Measurements from ENCODE around the gene NUP188. TPM values are rescaled to one million over a fixed set of nuclear protein-coding genes. Genes with fewer than 3 reads are reported as not detected.

The NUP188 gene
- total RNA-seq, 1 donor from 2014 or later, result 37.6 TPM

- TF ChIP-seq, protein P1, sequence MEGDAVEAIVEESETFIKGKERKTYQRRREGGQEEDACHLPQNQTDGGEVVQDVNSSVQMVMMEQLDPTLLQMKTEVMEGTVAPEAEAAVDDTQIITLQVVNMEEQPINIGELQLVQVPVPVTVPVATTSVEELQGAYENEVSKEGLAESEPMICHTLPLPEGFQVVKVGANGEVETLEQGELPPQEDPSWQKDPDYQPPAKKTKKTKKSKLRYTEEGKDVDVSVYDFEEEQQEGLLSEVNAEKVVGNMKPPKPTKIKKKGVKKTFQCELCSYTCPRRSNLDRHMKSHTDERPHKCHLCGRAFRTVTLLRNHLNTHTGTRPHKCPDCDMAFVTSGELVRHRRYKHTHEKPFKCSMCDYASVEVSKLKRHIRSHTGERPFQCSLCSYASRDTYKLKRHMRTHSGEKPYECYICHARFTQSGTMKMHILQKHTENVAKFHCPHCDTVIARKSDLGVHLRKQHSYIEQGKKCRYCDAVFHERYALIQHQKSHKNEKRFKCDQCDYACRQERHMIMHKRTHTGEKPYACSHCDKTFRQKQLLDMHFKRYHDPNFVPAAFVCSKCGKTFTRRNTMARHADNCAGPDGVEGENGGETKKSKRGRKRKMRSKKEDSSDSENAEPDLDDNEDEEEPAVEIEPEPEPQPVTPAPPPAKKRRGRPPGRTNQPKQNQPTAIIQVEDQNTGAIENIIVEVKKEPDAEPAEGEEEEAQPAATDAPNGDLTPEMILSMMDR (conservative IDR thresholded peaks at IDR 0.05; ENCODE audit: low read depth, low read length), result no peak
Observed at GRCh38 chr9:129007766-129008468, 60.4 kb downstream of the NUP188 start.

DNA sequence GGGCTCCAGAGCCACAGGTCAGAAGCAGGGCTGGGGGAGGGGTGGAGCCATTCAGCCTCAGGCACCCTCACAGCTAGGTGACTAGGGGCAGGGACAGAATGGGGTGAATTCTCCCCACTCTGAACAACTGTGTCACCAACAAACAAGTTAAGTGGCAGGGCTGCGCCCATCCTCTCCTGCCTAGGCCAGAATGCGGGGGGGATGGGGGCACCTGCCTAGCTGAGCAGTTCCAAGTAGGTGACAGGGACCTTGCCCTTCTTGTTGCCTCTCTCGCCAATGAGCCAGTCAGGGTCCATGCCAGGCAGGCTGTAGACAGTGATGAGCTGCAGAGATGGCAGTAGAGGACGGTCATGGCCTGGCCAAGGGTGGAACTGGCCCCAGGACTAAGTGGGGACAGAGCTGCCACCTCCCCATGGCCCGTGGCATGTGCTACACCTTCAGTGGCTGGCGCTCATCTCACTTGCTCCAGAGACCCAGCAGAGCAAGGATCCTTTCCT, 61.0 kb downstream of the NUP188 start:
- no peak overlapping the region for H3K4me3 ChIP-seq (ENCODE audit: low read depth, low read length)
- no peak for DNase-seq (ENCODE audit: low read depth)
- TF ChIP-seq, protein P1 (conservative IDR thresholded peaks at IDR 0.05; ENCODE audit: low read depth, low read length), result no peak

More at GRCh38 chr9:129007766-129008468, 60.4 kb downstream of the NUP188 start:
- no peak overlapping the region for H3K4me3 ChIP-seq (ENCODE audit: low read depth, low read length)
- no peak for DNase-seq (ENCODE audit: low read depth)

GRCh38 chr9:129008986-129009583, 61.6 kb downstream of the NUP188 start:
- DNase-seq (ENCODE audit: low read depth), result no peak
- TF ChIP-seq, protein P1 (conservative IDR thresholded peaks at IDR 0.05; ENCODE audit: low read depth, low read length), result no peak
- no peak overlapping the region for H3K4me3 ChIP-seq (ENCODE audit: low read depth, low read length)

DNA sequence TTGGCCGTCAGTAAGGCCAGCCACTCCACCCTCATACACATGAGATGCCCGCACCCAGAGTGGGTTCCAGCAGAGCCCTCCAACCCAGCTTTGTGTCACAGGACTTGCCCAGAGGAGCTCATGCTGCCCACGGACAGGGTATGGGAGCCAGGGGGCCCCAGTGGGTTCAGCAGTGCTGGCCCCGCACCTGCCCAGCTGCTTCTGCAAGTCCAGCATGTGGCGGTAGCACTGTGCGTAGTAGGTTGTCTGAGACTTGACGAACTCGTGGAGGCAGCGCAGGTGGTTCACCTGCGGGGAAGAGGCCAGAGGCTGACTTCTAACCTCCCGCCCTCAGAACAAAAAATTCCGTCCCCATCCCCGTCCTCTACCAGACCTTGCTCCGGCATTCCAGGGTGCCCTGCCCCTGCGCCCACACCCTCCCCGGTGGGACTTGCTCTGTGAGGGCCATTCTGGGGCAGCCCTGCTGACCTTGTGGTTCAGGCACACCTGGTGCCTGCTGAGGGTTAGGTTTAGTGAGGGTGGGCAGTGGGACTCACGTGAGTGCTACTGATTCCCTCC, 62.2 kb downstream of the NUP188 start:
- TF ChIP-seq, protein P1 (conservative IDR thresholded peaks at IDR 0.05; ENCODE audit: low read depth, low read length), result no peak
- no peak for DNase-seq (ENCODE audit: low read depth)
- no peak overlapping the region for H3K4me3 ChIP-seq (ENCODE audit: low read depth, low read length)

DNA sequence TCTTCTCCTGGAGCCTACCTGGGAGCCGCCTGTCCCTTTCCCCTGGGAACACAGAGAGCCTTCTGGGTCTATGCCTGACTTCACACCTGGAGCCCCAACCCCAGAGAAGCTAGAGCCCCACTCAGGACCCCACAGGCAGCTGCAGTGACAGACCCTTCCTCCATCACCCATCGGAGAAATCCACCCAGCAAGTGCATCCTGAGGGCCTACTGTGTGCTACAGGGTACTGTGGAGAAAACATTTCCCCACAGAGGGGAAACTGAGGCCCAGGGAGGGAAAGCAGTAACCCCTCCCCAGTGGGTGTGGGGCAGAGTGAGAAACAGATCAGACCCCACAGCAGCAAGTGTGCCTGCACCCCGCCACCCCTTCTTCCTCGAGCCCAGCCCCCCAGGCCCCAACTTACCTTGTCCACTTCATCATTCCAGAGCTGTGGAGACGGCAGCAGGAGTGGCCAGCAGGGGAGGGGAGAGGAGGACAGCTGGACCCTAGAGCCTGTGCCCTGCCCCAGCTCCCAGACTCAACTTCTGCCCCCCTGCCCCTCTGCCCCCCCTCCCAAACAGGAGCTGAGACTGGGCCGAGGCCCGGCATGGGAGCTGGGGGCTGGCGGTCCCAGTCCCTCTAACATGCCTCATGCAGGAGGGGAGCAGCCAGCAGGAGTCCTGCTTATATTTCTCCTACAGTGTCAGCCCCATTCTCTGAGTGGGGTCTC, 62.9 kb downstream of the NUP188 start:
- TF ChIP-seq, protein P1 (conservative IDR thresholded peaks at IDR 0.05; ENCODE audit: low read depth, low read length), result no peak
- H3K4me3 ChIP-seq (ENCODE audit: low read depth, low read length), result no peak overlapping the region
- no peak for DNase-seq (ENCODE audit: low read depth)

DNA sequence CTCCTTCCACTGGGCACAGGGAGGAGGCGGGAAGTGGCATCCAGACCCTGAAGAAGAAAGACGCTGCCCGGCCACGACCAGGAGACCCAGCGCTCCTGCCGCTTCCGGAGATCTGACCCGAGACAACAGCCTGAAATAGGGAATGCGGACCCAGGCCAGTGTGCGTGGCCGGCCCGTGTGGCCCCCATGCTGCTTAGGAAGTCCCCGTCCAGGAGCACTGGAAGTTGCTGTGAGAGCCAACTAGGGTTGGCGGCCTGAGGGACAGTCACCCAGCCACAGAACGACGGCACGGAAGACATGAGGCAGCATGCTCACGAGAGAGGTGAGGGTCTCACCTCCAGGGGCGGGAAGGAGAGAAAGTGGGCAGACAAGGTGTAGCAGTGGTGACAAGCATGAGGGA, 63.7 kb downstream of the NUP188 start:
- TF ChIP-seq, protein P1 (conservative IDR thresholded peaks at IDR 0.05; ENCODE audit: low read depth, low read length), result no peak
- DNase-seq (ENCODE audit: low read depth), result no peak
- H3K4me3 ChIP-seq (ENCODE audit: low read depth, low read length), result no peak overlapping the region

Data from epithelial cell of proximal tubule (primary cell).